Myocyte (in vitro differentiated cells): ENCODE data around the gene SAMD10. TPM values are rescaled to one million over a fixed set of nuclear protein-coding genes. Genes with fewer than 3 reads are reported as not detected.
"Not testable (repeated sequence)": the region's sequence is repeated elsewhere in the genome, so short reads cannot be mapped to it uniquely, and the experiment has no call there.

Experiments
- DNase-seq: peaks from one replicate; pipeline ENCODE4 v3.0.0-alpha.2; 2012; ENCODE audit warnings: low read depth
- total RNA-seq: library from RNA; depleted of rRNA; stranded (reverse); fragments of >200 nt; gene quantifications from 2 replicates; pipeline ENCODE4 v1.2.3, GENCODE V29; 2014

Gene SAMD10
- total RNA-seq, 1 donor from 2014 or later: 1.1 TPM

GRCh38 chr20:63942969-63943807 lies 36.3 kb downstream of the SAMD10 start:
- DNase-seq: no peak

- no peak for DNase-seq
Measured at GRCh38 chr20:63942250-63942951, 37.0 kb downstream of the SAMD10 start.

- no peak for DNase-seq
Measured at GRCh38 chr20:63941282-63942081, 38.0 kb downstream of the SAMD10 start.

DNA sequence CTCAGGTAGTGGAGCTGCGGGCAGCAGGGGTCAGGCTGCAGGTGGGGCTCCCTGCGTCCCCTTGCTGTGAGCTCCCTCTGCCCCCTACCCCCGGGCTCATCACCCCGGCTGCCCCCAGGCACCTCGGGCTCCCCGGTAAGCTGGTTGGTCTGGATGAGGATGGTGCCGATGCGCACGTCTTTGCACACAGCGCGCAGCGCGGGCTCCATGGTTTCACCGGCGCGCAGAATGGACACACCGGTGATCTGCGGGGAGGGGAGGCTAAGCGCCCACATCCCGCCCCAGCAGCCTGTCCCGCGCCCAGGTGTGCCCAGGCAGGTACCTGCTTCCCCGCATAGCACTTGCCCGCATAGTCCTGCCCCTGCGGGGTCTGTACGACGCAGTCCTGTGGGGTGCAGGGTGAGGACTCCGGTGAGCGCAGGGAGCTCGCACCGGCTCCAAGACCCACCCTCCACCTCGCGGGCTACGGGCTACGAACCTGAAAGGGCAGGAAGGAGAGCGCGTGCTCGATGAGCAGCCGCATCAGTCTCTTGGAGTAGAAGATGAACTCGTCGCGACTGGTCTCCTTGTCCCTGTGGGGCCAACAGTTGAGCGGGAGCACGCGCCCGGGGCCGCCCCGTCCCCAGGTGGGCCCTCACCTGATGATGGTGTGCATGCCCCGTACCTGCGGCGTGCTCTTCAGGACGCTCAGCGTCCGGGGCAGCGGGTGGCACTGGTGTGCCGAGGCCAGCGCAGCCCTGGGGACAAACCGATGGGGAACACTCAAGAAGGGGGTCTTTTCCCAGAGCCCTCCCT lies 38.8 kb downstream of the SAMD10 start:
- DNase-seq: no peak

GRCh38 chr20:63940071-63940471 lies 39.4 kb downstream of the SAMD10 start:
- no peak for DNase-seq

DNA sequence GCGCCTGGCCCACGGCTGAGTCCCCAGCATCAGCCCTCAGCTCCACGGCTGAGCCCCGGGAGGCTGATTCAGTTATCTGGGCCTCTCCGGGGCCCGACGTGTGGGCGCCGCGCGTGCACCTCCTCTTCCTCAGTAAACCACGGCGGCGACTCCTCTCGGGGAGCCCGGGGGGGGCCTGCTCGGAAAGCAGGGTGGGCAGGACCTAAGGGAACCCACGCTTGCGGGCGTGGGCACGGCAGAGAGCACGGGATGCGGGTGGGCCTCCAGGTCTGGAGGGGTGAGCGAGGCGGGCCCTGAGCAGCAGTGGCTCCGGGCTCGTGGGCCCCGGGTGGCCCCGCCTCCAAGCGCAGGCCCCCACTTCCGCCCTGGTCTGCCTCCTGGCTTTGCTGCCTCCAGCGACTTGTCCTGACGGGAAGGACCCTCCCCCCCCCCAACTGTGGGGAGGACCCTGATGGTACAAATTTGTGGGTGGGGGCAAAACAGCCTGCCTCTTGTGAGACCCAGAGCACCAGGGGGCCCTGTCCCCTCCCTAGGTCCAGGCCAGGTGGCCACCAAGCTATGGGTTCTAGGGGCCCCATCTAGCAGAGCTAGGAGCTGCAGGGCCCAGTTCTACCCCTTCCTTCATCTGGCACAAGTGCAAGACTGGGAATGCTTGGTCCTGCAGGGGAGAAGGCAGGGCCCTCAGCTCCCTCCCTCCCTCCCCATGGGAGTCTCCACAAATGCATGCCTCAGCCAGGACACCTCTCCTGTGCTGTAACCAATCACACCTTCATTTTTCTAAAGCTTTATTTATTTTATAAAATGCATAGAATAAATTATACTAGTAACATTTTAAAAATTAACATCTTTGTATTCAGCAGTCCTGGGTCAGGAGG lies 40.1 kb downstream of the SAMD10 start:
- no peak for DNase-seq

- no peak for DNase-seq
Measured at GRCh38 chr20:63937596-63937995, 41.8 kb downstream of the SAMD10 start.

DNA sequence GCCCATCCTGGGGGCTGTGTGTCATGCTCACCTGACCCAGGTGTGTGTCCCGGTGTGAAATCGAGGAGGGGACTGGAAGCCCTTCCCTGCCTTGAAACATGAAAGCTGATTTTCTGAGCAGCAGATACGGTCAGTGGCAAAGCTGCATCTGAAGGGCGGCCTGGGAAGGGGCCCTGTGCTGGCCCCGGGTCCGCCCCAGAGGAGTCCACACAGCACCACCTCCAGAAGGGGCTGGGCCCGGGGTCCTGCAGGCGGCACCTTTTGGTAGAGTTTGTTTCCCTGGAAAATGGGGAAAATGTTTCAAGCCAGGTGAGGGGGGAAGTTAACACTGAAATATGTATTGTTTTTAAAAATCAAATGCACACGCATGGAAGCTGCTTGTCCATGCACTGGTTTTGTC lies 44.0 kb downstream of the SAMD10 start:
- no peak for DNase-seq

GRCh38 chr20:63934271-63935068 lies 45.0 kb downstream of the SAMD10 start:
- no peak for DNase-seq

- no peak for DNase-seq
Measured at GRCh38 chr20:63933646-63934045, 45.8 kb downstream of the SAMD10 start.

GRCh38 chr20:63932606-63933160 lies 46.8 kb downstream of the SAMD10 start:
- DNase-seq: peak; percentile 25

GRCh38 chr20:63931735-63932134 lies 47.7 kb downstream of the SAMD10 start:
- DNase-seq: no peak

GRCh38 chr20:63930971-63931553 lies 48.4 kb downstream of the SAMD10 start:
- no peak for DNase-seq

- DNase-seq: not testable (repeated sequence)
Measured at GRCh38 chr20:63929473-63929883, 50.0 kb downstream of the SAMD10 start.

DNA sequence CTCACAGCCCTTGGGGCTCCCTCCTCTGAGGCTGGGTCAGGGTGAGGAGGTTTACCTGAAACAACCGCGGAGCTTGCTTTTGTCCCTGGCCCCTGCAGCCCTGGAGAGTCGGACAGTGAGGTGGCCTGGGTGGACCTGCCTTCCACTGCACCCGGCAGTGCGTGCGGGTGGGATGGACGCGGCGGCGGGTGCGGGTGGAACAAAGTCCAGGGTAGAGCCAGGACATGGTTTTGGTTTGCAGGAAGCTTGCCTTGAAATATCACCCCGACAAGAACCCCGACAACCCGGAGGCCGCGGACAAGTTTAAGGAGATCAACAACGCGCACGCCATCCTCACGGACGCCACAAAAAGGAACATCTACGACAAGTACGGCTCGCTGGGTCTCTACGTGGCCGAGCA lies 50.4 kb downstream of the SAMD10 start:
- DNase-seq: no peak

- no peak for DNase-seq
Measured at GRCh38 chr20:63926298-63926697, 53.1 kb downstream of the SAMD10 start.

GRCh38 chr20:63924241-63924640 lies 55.2 kb downstream of the SAMD10 start:
- no peak for DNase-seq
